HEK293 (cell line): ENCODE measurements around the gene GMPR.

Experiments used
- CTCF ChIA-PET: fragments of 350-600 bp; formaldehyde crosslinking; extraction: SDS; loops from one replicate; lab custom pipeline; 2021; ENCODE audit warnings: antibody characterized with exemption; lab: Yijun Ruan, JAX
- POLR2A ChIA-PET: fragments of 300-600 bp; formaldehyde crosslinking; extraction: SDS; loops from one replicate; lab custom pipeline; 2020; ENCODE audit warnings: antibody characterized with exemption, inconsistent platforms; lab: Yijun Ruan, JAX
- H3K27ac ChIP-seq: fragments of 200-500 bp; sonication (Bioruptor generic); 2 replicates; pipeline ENCODE4 v1.5.1; 2014; ENCODE audit warnings: low read depth, low read length, control low read depth, inconsistent platforms; ENCODE audit errors: extremely low read depth
- H3K36me3 ChIP-seq, 2 experiments: fragments of 200-500 bp in 1 of 2; sonication (Bioruptor generic) in 1 of 2; 1 replicate in 1 of 2; 2 replicates in 1 of 2; pipeline ENCODE4 v1.5.1; 2014 to 2017; ENCODE audit warnings: inconsistent platforms in 2 of 2, low read length in 2 of 2; ENCODE audit not compliant: control insufficient read depth in 2 of 2, insufficient read depth in 1 of 2
- H3K4me1 ChIP-seq: fragments of 200-500 bp; sonication (Bioruptor generic); 2 replicates; pipeline ENCODE4 v1.5.1; 2014; ENCODE audit warnings: mild to moderate bottlenecking, low read length, inconsistent platforms; ENCODE audit not compliant: control insufficient read depth, insufficient read depth
- H3K4me3 ChIP-seq: 2 replicates; pipeline ENCODE4 v1.5.1; 2011; ENCODE audit warnings: low read depth, mild to moderate bottlenecking, control low read depth, low read length, moderate library complexity
- H3K9me3 ChIP-seq: fragments of 200-500 bp; sonication (Bioruptor generic); 2 replicates; pipeline ENCODE4 v1.5.1; 2014; ENCODE audit warnings: low read depth, low read length, inconsistent platforms; ENCODE audit not compliant: control insufficient read depth, insufficient read depth
- GLI4 ChIP-seq: fragments of 450-650 bp; formaldehyde crosslinking; IDR thresholded peaks from 2 replicates; pipeline ENCODE4 v1.5.1; 2016; ENCODE audit warnings: missing biosample characterization, missing genetic modification characterization
- MEIS1 ChIP-seq: sonication (generic); formaldehyde crosslinking; IDR thresholded peaks from 2 replicates; pipeline ENCODE4 v1.8.1; 2022; ENCODE audit warnings: missing genetic modification reagents, mild to moderate bottlenecking, borderline replicate concordance
- MZF1 ChIP-seq: fragments of 450-650 bp; formaldehyde crosslinking; IDR thresholded peaks from 2 replicates; pipeline ENCODE4 v1.5.1; 2017; ENCODE audit warnings: missing biosample characterization, missing genetic modification characterization, borderline replicate concordance
- OSR2 ChIP-seq: fragments of 450-650 bp; formaldehyde crosslinking; IDR thresholded peaks from 2 replicates; pipeline ENCODE4 v1.5.1; 2016; ENCODE audit warnings: missing biosample characterization, missing genetic modification characterization
- ZBTB20 ChIP-seq: fragments of 450-650 bp; formaldehyde crosslinking; IDR thresholded peaks from 2 replicates; pipeline ENCODE4 v1.5.1; 2016; ENCODE audit warnings: missing biosample characterization, missing genetic modification characterization
- ZNF221 ChIP-seq: fragments of 450-650 bp; formaldehyde crosslinking; IDR thresholded peaks from 2 replicates; pipeline ENCODE4 v1.5.1; 2017; ENCODE audit warnings: missing biosample characterization, missing genetic modification characterization, borderline replicate concordance
- ZNF23 ChIP-seq: fragments of 450-650 bp; formaldehyde crosslinking; IDR thresholded peaks from 2 replicates; pipeline ENCODE4 v1.5.1; 2016; ENCODE audit warnings: missing biosample characterization, missing genetic modification characterization, borderline replicate concordance
- ZNF341 ChIP-seq: fragments of 450-650 bp; formaldehyde crosslinking; IDR thresholded peaks from 2 replicates; pipeline ENCODE4; 2016; ENCODE audit warnings: low read depth, missing biosample characterization, missing genetic modification characterization
- ZNF423 ChIP-seq: fragments of 450-650 bp; formaldehyde crosslinking; IDR thresholded peaks from 2 replicates; pipeline ENCODE4 v1.5.1; 2016; ENCODE audit warnings: missing biosample characterization, missing genetic modification characterization
- ZNF530 ChIP-seq: fragments of 450-650 bp; formaldehyde crosslinking; IDR thresholded peaks from 2 replicates; pipeline ENCODE4 v1.5.1; 2016; ENCODE audit warnings: low read depth, missing biosample characterization, missing genetic modification characterization
- ZNF549 ChIP-seq: fragments of 450-650 bp; IDR thresholded peaks from 2 replicates; pipeline ENCODE4 v1.5.1; 2018; ENCODE audit warnings: missing biosample characterization, missing genetic modification characterization, mild to moderate bottlenecking, inconsistent platforms, moderate library complexity
- ZNF600 ChIP-seq: fragments of 450-650 bp; formaldehyde crosslinking; IDR thresholded peaks from 2 replicates; pipeline ENCODE4 v1.5.1; 2016; ENCODE audit warnings: missing biosample characterization, missing genetic modification characterization
- ZNF664 ChIP-seq: fragments of 450-650 bp; formaldehyde crosslinking; IDR thresholded peaks from 2 replicates; pipeline ENCODE4 v1.5.1; 2016; ENCODE audit warnings: missing biosample characterization, missing genetic modification characterization
- ZNF76 ChIP-seq: fragments of 450-650 bp; formaldehyde crosslinking; IDR thresholded peaks from 2 replicates; pipeline ENCODE4; 2016; ENCODE audit warnings: low read depth, missing biosample characterization, missing genetic modification characterization, borderline replicate concordance
- ZNF791 ChIP-seq: fragments of 450-650 bp; formaldehyde crosslinking; IDR thresholded peaks from 2 replicates; pipeline ENCODE4 v1.5.1; 2016; ENCODE audit warnings: missing biosample characterization, missing genetic modification characterization
- TF ChIP-seq, protein P1 (sequence below): fragments of 450-650 bp; formaldehyde crosslinking; IDR thresholded peaks from 2 replicates; pipeline ENCODE4 v1.5.1; 2016; ENCODE audit warnings: missing biosample characterization, missing genetic modification characterization
- TF ChIP-seq, protein P2 (sequence below): fragments of 450-650 bp; formaldehyde crosslinking; IDR thresholded peaks from 2 replicates; pipeline ENCODE4 v1.5.1; 2016; ENCODE audit warnings: missing biosample characterization, missing genetic modification characterization
- TF ChIP-seq, protein P3 (sequence below): fragments of 450-650 bp; formaldehyde crosslinking; IDR thresholded peaks from 2 replicates; pipeline ENCODE4 v1.5.1; 2016; ENCODE audit warnings: missing biosample characterization, missing genetic modification characterization, borderline replicate concordance
- TF ChIP-seq, protein P4 (sequence below): fragments of 450-650 bp; formaldehyde crosslinking; IDR thresholded peaks from 2 replicates; pipeline ENCODE4 v1.5.1; 2016; ENCODE audit warnings: missing biosample characterization, missing genetic modification characterization

GMPR gene

DNA sequence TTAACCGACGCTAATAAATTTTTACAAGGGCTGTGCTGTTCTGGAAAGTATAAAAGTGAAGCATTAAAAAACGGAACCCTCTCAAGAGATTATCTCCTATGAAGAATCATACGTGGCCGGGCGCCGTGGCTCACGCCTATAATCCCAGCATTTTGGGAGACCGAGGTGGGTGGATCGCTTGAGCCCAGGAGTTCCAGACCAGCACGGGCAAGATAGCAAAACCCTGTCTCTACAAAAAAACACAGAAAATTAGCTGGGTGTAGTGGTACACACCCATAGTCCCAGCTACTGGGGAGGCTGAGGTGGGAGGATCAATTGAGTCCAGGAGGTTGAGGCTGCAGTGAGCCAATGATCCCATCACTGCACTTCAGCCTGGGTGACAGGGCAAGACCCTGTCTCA, 83.4 kb downstream of the GMPR start:
- Histone ChIP-seq H3K27ac (no peak overlapping the region), H3K4me3 (no peak overlapping the region), H3K36me3 (peaks cover 0 to 11% of the 10 kb centered on the region in 2 experiments; a peak in 2 of 3 replicates), H3K4me1 (peaks cover 11% of the 10 kb centered on the region), H3K9me3 (no peaks in the 10 kb centered on the region)
- ChIA-PET POLR2A (interaction anchor here (1.4 kb wide), 1 partner anchor 44 kb away, joined by 4 read pairs; no protein-coding TSS in a partner anchor), CTCF (interaction anchor here (0.6 to 8.5 kb wide), 5 partner anchors 11 to 1683 kb away, joined by 3 to 86 read pairs (median 3); no protein-coding TSS in a partner anchor)
- no peak for TF ChIP-seq OSR2
- no peak for TF ChIP-seq ZNF76 (tag by site-specific recombination)
- no peak for TF ChIP-seq GLI4 (tag by site-specific recombination)
- TF ChIP-seq, protein P1, sequence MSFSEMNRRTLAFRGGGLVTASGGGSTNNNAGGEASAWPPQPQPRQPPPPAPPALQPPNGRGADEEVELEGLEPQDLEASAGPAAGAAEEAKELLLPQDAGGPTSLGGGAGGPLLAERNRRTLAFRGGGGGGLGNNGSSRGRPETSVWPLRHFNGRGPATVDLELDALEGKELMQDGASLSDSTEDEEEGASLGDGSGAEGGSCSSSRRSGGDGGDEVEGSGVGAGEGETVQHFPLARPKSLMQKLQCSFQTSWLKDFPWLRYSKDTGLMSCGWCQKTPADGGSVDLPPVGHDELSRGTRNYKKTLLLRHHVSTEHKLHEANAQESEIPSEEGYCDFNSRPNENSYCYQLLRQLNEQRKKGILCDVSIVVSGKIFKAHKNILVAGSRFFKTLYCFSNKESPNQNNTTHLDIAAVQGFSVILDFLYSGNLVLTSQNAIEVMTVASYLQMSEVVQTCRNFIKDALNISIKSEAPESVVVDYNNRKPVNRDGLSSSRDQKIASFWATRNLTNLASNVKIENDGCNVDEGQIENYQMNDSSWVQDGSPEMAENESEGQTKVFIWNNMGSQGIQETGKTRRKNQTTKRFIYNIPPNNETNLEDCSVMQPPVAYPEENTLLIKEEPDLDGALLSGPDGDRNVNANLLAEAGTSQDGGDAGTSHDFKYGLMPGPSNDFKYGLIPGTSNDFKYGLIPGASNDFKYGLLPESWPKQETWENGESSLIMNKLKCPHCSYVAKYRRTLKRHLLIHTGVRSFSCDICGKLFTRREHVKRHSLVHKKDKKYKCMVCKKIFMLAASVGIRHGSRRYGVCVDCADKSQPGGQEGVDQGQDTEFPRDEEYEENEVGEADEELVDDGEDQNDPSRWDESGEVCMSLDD: no peak
- TF ChIP-seq, protein P2, sequence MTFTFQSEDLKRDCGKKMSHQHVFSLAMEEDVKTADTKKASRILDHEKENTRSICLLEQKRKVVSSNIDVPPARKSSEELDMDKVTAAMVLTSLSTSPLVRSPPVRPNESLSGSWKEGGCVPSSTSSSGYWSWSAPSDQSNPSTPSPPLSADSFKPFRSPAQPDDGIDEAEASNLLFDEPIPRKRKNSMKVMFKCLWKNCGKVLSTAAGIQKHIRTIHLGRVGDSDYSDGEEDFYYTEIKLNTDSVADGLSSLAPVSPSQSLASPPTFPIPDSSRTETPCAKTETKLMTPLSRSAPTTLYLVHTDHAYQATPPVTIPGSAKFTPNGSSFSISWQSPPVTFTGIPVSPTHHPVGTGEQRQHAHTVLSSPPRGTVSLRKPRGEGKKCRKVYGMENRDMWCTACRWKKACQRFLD: no peak
- TF ChIP-seq ZNF600: no peak
- no peak for TF ChIP-seq ZNF530
- no peak for TF ChIP-seq ZNF664 (tag by site-specific recombination)
- no peak for TF ChIP-seq ZNF549
- no peak for TF ChIP-seq MZF1 (tag by site-specific recombination)
- no peak for TF ChIP-seq ZNF791 (tag by site-specific recombination)
- no peak for TF ChIP-seq ZNF341 (tag by site-specific recombination)
- no peak for TF ChIP-seq MEIS1 (CRISPR knock-in tag)
- TF ChIP-seq, protein P3, sequence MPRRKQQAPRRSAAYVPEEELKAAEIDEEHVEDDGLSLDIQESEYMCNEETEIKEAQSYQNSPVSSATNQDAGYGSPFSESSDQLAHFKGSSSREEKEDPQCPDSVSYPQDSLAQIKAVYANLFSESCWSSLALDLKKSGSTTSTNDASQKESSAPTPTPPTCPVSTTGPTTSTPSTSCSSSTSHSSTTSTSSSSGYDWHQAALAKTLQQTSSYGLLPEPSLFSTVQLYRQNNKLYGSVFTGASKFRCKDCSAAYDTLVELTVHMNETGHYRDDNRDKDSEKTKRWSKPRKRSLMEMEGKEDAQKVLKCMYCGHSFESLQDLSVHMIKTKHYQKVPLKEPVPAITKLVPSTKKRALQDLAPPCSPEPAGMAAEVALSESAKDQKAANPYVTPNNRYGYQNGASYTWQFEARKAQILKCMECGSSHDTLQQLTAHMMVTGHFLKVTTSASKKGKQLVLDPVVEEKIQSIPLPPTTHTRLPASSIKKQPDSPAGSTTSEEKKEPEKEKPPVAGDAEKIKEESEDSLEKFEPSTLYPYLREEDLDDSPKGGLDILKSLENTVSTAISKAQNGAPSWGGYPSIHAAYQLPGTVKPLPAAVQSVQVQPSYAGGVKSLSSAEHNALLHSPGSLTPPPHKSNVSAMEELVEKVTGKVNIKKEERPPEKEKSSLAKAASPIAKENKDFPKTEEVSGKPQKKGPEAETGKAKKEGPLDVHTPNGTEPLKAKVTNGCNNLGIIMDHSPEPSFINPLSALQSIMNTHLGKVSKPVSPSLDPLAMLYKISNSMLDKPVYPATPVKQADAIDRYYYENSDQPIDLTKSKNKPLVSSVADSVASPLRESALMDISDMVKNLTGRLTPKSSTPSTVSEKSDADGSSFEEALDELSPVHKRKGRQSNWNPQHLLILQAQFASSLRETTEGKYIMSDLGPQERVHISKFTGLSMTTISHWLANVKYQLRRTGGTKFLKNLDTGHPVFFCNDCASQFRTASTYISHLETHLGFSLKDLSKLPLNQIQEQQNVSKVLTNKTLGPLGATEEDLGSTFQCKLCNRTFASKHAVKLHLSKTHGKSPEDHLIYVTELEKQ: no peak
- no peak for TF ChIP-seq ZNF23
- TF ChIP-seq ZNF221 (tag by site-specific recombination): no peak
- TF ChIP-seq, protein P4, sequence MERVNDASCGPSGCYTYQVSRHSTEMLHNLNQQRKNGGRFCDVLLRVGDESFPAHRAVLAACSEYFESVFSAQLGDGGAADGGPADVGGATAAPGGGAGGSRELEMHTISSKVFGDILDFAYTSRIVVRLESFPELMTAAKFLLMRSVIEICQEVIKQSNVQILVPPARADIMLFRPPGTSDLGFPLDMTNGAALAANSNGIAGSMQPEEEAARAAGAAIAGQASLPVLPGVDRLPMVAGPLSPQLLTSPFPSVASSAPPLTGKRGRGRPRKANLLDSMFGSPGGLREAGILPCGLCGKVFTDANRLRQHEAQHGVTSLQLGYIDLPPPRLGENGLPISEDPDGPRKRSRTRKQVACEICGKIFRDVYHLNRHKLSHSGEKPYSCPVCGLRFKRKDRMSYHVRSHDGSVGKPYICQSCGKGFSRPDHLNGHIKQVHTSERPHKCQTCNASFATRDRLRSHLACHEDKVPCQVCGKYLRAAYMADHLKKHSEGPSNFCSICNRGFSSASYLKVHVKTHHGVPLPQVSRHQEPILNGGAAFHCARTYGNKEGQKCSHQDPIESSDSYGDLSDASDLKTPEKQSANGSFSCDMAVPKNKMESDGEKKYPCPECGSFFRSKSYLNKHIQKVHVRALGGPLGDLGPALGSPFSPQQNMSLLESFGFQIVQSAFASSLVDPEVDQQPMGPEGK (tag by site-specific recombination): no peak
- no peak for TF ChIP-seq ZNF423 (tag by site-specific recombination)
- no peak for TF ChIP-seq ZBTB20 (tag by site-specific recombination)
